Sigmoid colon (tissue), 4 donors: ENCODE measurements around the gene P4HA1.
"Not testable (repeated sequence)": the region's sequence is repeated elsewhere in the genome, so short reads cannot be mapped to it uniquely, and the experiment has no call there.

Source experiments
- CTCF ChIP-seq, 4 experiments: fragments of 450-650 bp in 3 of 4; fragments of 200-600 bp in 1 of 4; IDR thresholded peaks; one replicate each; pipeline ENCODE4 v1.5.1; 2016 to 2019; ENCODE audit warnings: antibody characterized with exemption in 4 of 4, mild to moderate bottlenecking in 3 of 4, moderate library complexity in 2 of 4
- POLR2A ChIP-seq, 2 donors: fragments of 450-650 bp; IDR thresholded peaks; one replicate each; pipeline ENCODE4 v1.6.1; 2016; ENCODE audit warnings: antibody characterized with exemption in 2 of 2, mild to moderate bottlenecking in 2 of 2, moderate library complexity in 2 of 2
- POLR2AphosphoS5 ChIP-seq, 4 donors: sonication (generic); formaldehyde crosslinking; IDR thresholded peaks; one replicate each; pipeline ENCODE4 v1.6.1; 2017; ENCODE audit warnings: antibody characterized with exemption in 4 of 4

- TF ChIP-seq CTCF, POLR2A, POLR2AphosphoS5 (IDR thresholded peaks at IDR 0.05): not testable (repeated sequence)
Observed at GRCh38 chr10:72984618-72985017, 112.0 kb downstream of the P4HA1 start.
